ENCODE data around the gene NOSIP.

Gene NOSIP

DNA sequence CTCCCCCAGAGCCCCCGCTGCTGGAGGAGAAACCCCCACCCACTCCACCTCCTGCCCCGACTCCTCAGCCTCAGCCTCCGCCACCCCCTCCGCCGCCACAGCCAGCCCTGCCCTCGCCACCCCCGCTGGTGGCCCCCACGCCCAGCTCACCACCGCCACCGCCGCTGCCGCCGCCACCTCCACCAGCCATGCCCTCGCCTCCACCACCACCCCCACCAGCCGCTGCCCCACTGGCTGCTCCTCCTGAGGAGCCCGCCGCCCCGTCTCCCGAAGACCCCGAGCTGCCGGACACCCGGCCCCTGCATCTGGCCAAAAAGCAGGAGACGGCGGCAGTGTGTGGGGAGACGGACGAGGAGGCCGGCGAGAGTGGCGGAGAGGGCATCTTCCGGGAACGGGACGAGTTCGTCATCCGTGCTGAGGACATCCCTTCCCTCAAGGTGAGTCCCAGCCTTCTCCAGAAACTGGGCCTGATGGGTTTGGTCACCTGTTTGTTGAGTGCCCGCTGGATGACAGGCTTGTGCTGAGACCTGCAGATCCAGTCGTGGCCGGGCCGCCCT lies 21.2 kb upstream of the NOSIP start:
- Histone ChIP-seq H3K36me3 (ENCODE audit: insufficient read depth, low read length) (peaks cover 87% of the 10 kb centered on the region), H3K9me3 (ENCODE audit: low read length) (no peaks in the 10 kb centered on the region), H3K27ac (ENCODE audit: low read depth, low read length, poor library complexity, severe bottlenecking) (no peak overlapping the region), H3K27me3 (ENCODE audit: insufficient read depth, low read length) (no peaks in the 10 kb centered on the region), H3K4me3 (ENCODE audit: low read depth, low read length, poor library complexity, severe bottlenecking) (no peak overlapping the region), H3K9me2 (ENCODE audit: low read depth, low read length) (no peaks in the 10 kb centered on the region), H3K4me2 (ENCODE audit: low read length) (no peak overlapping the region), H4K20me1 (ENCODE audit: insufficient read depth, low read length) (no peaks in the 10 kb centered on the region), H3K79me2 (ENCODE audit: insufficient read depth, low read length) (no peaks in the 10 kb centered on the region), H3K9ac (ENCODE audit: low read length) (no peak overlapping the region), H3F3A (ENCODE audit: insufficient read depth, low read length) (no peaks in the 10 kb centered on the region), H2AFZ (ENCODE audit: low read length) (no peak overlapping the region), H3K4me1 (ENCODE audit: insufficient read depth, low read length, severe bottlenecking) (no peaks in the 10 kb centered on the region)
- TF ChIP-seq, protein P1, sequence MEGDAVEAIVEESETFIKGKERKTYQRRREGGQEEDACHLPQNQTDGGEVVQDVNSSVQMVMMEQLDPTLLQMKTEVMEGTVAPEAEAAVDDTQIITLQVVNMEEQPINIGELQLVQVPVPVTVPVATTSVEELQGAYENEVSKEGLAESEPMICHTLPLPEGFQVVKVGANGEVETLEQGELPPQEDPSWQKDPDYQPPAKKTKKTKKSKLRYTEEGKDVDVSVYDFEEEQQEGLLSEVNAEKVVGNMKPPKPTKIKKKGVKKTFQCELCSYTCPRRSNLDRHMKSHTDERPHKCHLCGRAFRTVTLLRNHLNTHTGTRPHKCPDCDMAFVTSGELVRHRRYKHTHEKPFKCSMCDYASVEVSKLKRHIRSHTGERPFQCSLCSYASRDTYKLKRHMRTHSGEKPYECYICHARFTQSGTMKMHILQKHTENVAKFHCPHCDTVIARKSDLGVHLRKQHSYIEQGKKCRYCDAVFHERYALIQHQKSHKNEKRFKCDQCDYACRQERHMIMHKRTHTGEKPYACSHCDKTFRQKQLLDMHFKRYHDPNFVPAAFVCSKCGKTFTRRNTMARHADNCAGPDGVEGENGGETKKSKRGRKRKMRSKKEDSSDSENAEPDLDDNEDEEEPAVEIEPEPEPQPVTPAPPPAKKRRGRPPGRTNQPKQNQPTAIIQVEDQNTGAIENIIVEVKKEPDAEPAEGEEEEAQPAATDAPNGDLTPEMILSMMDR (IDR thresholded peaks at IDR 0.05; ENCODE audit: low read length), result no peak
- no peak for TF ChIP-seq EZH2 (IDR thresholded peaks at IDR 0.05; ENCODE audit: borderline replicate concordance, low read length)

DNA sequence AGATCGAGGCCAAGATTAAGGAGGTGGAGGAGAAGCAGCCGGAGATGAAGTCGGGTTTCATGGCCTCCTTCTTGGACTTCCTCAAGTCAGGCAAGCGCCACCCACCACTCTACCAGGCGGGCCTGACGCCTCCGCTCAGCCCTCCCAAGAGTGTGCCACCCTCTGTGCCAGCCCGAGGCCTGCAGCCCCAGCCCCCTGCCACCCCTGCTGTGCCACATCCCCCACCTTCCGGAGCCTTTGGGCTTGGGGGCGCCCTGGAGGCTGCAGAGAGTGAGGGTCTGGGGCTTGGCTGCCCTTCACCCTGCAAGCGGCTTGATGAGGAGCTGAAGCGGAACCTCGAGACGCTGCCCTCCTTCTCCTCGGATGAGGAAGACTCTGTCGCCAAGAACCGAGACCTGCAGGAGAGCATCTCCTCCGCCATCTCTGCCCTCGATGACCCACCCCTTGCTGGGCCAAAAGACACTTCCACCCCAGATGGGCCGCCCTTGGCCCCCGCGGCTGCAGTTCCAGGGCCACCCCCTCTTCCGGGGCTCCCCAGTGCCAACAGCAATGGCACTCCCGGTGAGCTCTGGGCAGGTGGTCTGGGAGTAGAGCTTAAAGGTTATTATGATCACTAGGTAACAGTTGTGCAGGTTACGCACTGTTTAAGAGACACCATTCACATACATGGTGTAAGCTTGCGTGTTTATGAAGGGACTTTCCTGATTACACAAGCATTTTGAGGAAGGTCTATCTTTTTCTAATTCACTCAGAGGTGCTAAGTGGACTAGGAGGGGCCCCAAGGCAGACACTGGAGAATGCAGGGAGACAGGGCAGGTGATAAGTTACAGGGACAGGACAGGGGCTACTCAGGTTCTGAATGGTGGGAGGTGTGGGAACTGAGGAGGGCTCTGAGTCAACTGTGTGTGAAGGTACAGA lies 19.3 kb upstream of the NOSIP start:
- no peaks in the 10 kb centered on the region for H3K9me2 ChIP-seq (ENCODE audit: low read depth, low read length)
- no peak overlapping the region for H3K27ac ChIP-seq (ENCODE audit: low read depth, low read length, poor library complexity, severe bottlenecking)
- H3F3A ChIP-seq (ENCODE audit: insufficient read depth, low read length), result no peaks in the 10 kb centered on the region
- H3K4me3 ChIP-seq (ENCODE audit: low read depth, low read length, poor library complexity, severe bottlenecking), result no peak overlapping the region
- no peaks in the 10 kb centered on the region for H3K4me1 ChIP-seq (ENCODE audit: insufficient read depth, low read length, severe bottlenecking)
- no peaks in the 10 kb centered on the region for H4K20me1 ChIP-seq (ENCODE audit: insufficient read depth, low read length)
- H3K79me2 ChIP-seq (ENCODE audit: insufficient read depth, low read length), result no peaks in the 10 kb centered on the region
- no peaks in the 10 kb centered on the region for H3K27me3 ChIP-seq (ENCODE audit: insufficient read depth, low read length)
- no peaks in the 10 kb centered on the region for H3K9me3 ChIP-seq (ENCODE audit: low read length)
- H3K36me3 ChIP-seq (ENCODE audit: insufficient read depth, low read length), result peaks cover 85% of the 10 kb centered on the region
- H3K9ac ChIP-seq (ENCODE audit: low read length), result no peak overlapping the region
- H2AFZ ChIP-seq (ENCODE audit: low read length), result no peak overlapping the region
- TF ChIP-seq EZH2 (IDR thresholded peaks at IDR 0.05; ENCODE audit: borderline replicate concordance, low read length), result no peak
- TF ChIP-seq, protein P1 (IDR thresholded peaks at IDR 0.05; ENCODE audit: low read length), result no peak
- no peak overlapping the region for H3K4me2 ChIP-seq (ENCODE audit: low read length)

DNA sequence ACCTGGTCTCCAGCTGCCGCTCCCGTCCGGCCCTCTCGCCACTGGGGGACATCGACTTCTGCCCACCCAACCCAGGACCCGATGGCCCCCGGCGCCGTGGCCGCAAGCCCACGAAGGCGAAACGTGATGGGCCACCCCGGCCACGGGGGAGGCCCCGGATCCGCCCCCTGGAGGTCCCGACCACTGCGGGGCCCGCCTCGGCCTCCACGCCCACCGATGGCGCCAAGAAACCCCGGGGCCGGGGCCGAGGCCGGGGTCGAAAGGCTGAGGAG lies 17.3 kb upstream of the NOSIP start:
- H3K27me3 ChIP-seq (ENCODE audit: insufficient read depth, low read length), result no peaks in the 10 kb centered on the region
- H3K9me3 ChIP-seq (ENCODE audit: low read length), result no peaks in the 10 kb centered on the region
- no peak overlapping the region for H3K4me3 ChIP-seq (ENCODE audit: low read depth, low read length, poor library complexity, severe bottlenecking)
- H3K4me1 ChIP-seq (ENCODE audit: insufficient read depth, low read length, severe bottlenecking), result peaks cover 6% of the 10 kb centered on the region
- peaks cover 79% of the 10 kb centered on the region for H3K36me3 ChIP-seq (ENCODE audit: insufficient read depth, low read length)
- H3K9ac ChIP-seq (ENCODE audit: low read length), result no peak overlapping the region
- H3F3A ChIP-seq (ENCODE audit: insufficient read depth, low read length), result no peaks in the 10 kb centered on the region
- no peaks in the 10 kb centered on the region for H3K9me2 ChIP-seq (ENCODE audit: low read depth, low read length)
- no peaks in the 10 kb centered on the region for H3K79me2 ChIP-seq (ENCODE audit: insufficient read depth, low read length)
- H2AFZ ChIP-seq (ENCODE audit: low read length), result no peak overlapping the region
- no peak overlapping the region for H3K4me2 ChIP-seq (ENCODE audit: low read length)
- H3K27ac ChIP-seq (ENCODE audit: low read depth, low read length, poor library complexity, severe bottlenecking), result no peak overlapping the region
- TF ChIP-seq, protein P1 (IDR thresholded peaks at IDR 0.05; ENCODE audit: low read length), result no peak
- TF ChIP-seq EZH2 (IDR thresholded peaks at IDR 0.05; ENCODE audit: borderline replicate concordance, low read length), result no peak
- H4K20me1 ChIP-seq (ENCODE audit: insufficient read depth, low read length), result no peaks in the 10 kb centered on the region

Data from OCI-LY1 (cell line).